GM19099 (cell line): ENCODE data around the gene MTMR6.

Experiments used
- POLR2A ChIP-seq: IDR thresholded peaks from 3 replicates; pipeline ENCODE4 v1.6.1; 2011; ENCODE audit warnings: low read depth; ENCODE audit not compliant: insufficient read length; ENCODE audit errors: extremely low read depth

Gene MTMR6

DNA sequence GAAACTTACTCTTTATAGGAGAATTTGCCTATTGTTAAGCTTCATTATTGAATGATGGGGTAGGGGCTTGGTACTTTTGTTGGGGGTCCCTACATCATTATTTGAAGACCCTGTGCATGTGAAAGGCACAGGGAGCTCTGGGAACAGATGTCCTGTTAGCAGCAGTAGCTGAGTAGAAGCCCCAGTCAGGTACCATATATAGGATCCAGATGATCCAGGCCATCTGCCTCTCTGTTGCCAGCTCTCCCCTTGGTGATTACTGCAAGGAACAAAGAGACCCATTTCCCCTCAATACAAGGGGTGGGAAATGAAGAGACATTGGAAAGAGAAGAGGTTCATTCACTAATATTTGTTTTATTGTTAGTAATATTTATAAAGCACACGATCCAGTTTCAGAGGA is 4.4 kb upstream of the MTMR6 start:
- no peak for TF ChIP-seq POLR2A

DNA sequence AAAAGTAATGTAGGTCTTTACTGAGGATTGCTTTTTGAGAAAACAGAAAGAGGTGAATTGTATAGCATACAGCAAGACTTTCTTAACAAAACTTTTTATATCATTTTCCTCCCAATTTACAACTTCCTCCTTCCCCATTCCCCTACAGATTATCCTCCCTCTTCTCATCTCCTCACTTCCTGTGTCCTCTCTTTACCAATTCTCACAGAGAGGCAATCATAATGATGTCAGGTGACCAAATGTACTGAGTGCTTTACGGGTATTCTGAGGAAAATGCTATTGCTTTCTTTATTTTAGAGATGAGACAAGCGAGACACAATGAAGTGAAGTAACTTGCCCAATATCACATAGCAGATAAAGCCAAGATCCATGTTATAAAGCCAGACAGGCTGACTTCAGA is 1.7 kb upstream of the MTMR6 start:
- TF ChIP-seq POLR2A = no peak

DNA sequence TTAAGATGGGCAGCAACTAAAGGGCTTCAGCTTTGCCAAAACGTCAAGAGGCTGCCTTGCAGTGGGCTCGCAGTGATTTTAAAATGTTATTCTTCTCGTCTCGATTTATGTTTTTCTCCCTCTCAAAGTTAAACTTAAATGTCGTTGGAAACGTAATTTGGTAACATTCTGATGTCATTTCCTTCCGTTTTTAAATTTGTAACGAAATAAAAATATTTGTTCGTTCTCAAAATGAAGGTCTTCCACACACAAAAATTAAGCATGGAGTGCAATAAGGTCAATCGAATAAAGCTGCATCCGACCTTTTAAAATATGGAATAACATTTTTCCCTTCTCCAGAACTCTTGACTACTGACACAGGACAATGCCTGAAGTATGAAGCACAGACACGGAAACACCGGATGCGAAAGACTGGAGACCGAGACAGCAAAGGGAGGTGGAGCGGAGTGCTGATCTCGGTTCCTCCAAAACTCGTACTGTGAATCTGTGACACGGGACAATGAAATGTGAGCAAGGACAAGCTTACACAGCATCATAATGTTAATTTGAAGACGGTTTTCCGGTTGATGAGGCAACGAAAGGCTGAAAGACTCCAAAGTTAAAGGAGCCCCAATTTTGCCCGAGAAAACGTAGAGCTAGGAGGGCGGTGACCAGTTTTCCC is 850 bp downstream of the MTMR6 start:
- no peak for TF ChIP-seq POLR2A

DNA sequence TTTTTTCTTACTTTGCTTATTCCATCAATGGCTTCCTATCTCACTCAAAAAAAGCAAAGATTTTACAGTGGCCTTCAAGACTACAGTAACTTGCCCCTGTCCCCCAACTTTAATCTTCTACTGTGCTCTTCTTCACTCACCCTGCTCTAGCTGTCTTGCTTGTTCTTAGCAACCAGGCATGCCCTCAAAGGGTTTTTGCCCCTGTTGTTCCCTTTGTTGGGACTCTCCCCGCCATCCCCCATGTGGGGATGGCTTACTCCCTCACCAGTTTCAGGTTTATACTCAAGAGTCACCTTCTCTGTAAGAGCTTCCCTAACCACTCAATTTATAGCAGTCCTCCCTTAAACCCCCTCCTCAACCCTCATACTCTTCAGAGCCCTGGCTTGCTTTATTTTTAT is 5.4 kb downstream of the MTMR6 start:
- no peak for TF ChIP-seq POLR2A

DNA sequence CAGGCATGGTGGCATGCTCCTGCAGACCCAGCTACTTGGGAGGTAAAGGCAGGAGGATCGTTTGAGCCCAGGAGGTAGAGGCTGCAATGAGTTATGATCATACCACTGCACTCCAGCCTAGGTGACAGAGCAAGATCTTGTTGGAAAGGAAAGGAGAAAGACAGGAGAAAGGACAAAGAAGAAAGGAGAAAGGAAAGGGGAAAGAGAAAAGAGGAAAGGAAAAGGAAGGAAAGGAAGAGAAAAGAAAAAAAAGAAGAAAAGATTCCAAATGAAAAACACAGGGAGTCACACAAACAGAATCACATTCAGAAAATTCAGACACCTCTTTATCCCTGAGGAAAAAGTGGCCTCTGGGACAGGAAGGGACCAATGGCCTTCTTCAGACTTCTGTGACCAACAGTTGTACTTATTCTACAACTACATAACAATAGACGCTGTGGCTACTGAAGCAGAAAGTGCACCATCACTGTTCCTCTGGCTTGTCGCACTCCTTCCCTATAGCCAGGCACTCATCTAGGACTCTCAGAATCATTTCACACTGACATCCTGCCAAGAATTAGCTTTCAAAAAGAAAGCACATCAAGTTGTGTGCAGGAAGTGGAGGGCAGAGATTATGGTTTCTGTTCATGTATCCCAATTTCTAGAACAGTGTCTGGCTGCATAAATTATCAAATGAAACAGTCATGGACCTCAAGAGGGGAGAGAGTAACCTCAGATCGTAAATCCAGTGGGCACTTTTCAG is 5.9 kb downstream of the MTMR6 start:
- TF ChIP-seq POLR2A = no peak

DNA sequence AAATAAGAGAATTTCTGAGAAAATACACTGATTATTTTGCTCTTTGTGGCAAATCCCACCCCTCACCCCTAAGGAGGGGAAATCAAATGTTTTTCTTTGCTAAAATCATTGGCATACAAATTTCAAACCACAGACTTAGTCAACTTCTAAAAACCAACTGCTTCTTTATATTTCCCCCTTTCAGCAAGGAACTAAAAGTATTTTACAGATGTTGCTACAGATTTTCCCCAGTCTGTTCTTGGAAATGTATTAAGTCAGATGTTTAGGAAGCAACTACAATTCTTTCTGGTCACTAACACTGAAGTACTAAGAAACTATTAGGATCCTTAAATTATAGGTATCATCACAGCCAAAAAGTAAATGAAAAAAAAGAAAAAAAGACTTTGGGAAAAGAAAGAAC is 6.9 kb downstream of the MTMR6 start:
- TF ChIP-seq POLR2A = no peak

DNA sequence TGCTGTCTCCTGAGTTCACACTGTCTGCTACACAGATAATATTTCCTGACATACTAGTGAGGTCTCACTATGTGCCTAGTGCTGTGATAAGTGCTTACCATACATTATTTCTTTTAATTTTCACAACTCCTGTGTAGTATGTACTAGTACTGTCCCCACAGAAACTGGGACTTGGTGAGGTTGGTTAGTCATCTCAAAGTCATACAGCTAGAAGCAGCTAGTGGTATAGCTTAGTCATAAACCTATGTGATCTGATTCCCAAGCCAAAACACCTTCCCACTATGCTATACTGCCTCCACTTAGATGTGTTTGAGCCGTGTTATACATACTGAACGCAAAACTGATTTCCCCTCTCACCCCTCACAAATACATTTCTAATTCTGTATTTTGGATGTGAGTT is 10.5 kb downstream of the MTMR6 start:
- TF ChIP-seq POLR2A = no peak

DNA sequence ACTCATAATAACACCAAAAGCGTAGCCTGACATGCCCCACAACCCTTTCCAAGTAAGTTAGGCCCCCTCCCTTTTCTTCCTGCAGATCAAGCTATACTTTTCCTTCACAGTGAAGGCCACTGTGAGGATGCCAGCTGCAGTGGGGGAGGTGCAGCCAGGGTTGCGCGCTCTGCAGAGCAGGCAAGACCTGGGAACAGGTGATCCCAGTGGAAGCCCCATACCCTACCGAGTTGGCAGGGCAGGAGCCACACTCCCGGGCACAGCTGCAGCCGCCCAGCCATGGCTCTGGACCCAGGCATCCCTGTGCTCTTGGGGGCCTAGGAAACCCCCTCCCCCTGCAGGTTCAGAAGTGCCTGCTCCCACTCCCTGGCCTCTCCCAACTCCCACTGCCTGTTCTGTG is 18.7 kb downstream of the MTMR6 start:
- no peak for TF ChIP-seq POLR2A

DNA sequence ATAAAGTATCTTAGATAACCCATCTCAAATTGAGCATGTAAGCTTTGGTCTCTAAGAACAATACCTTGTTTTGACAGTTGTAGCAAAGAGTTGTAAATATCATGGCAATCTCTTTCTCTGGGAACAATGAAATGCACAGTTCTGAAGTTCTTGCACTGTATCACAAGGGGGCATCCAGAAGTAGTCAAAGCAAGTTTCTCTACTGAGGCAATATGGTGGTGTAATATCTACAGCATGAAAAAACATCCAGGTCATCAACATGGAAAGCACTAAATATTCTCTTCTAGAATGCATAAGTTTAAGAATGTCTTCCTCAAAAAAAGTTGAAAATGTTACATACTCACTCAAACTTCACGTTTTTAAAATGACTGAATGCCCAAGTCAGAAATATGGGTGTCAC is 19.6 kb downstream of the MTMR6 start:
- TF ChIP-seq POLR2A = no peak

DNA sequence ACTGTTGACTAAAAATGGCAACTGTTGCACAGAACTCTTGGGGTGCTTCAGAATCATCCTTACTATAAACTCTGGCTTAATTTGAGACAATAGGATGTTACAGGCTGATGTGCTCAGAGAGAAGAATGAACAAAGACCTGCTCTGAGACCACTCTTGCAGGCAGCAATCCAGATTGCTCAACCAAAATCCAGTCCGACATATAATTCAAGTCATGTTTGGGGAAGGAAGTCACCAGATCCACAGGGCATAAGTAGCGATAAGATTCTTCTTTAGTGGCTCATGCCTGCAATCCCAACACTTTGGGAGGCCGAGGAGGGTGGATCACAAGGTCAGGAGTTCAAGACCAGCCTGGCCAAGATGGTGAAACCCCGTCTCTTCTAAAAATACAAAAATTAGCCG is 20.6 kb downstream of the MTMR6 start:
- TF ChIP-seq POLR2A = no peak

DNA sequence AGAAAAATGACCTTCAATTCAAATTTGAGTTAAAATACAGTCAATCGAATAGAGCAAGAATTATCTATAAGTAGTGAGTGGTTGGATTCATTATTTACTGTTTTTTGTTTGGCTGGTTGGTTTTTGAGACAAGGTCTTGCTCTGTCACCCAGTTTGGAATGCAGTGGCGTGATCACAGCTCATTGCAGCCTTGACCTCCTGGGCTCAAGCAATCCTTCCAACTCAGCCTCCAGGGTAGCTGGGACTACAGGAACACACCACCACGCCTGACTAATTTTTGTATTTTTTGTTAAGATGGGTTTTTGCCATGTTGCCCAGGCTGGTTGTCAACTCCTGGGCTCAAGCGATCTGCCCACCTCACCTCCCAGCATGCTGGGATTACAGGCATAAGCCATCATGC is 25.0 kb downstream of the MTMR6 start:
- no peak for TF ChIP-seq POLR2A

DNA sequence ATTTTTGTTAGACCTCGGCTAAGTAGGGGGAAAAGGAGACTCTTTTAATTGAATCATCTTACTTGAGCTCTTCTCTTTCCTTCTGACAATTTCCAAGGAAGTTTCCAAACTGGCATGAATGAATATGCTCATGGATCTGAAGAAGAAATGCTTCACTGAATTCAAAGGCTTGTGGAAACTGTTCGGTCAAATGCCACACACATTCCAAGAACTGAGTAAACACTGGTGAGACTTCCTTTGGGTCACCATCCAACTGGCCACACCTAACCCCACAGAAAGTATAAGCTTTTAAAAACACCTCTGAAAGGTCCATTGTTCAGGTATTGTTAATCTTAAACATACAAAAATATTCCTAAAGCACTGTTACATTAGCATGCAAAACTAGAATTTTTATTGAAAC is 33.6 kb downstream of the MTMR6 start:
- no peak for TF ChIP-seq POLR2A

DNA sequence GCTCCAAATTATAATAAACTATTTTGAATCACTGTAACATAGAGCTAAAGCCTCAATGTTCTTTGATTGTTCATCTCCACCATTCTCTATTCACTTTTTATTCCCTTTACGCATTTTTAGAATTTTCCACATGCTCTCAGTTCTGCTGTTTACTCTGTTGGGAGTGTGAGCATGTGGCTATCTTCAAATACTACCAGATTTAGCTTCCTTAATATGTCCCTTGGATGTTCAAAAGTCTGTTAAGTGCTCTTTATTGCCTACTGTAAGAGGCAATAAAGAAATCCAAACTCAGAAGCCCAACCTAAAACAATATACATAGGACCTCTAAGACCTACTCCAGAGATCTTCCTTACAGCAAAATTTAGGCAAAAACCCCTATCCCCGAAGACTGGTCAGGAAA is 34.5 kb downstream of the MTMR6 start:
- TF ChIP-seq POLR2A = no peak

DNA sequence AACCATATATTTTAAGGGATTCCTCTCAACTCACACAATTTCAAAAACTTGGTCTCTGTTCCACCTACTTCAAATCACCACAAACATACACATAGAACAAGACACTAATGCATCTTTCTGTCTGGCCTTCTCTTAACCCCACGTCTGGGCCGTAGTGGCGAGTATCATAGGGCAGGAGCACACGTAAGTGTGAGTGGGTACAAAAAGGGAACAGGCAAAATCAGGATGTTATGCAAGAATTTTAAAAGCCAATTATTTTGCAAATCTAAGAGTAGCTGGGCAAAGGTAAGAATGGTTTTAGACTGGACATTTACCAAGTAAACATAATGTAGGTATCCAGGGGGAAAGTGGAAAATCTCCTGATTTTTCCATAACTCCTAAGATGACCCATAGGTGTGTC is 35.1 kb downstream of the MTMR6 start:
- TF ChIP-seq POLR2A = no peak

DNA sequence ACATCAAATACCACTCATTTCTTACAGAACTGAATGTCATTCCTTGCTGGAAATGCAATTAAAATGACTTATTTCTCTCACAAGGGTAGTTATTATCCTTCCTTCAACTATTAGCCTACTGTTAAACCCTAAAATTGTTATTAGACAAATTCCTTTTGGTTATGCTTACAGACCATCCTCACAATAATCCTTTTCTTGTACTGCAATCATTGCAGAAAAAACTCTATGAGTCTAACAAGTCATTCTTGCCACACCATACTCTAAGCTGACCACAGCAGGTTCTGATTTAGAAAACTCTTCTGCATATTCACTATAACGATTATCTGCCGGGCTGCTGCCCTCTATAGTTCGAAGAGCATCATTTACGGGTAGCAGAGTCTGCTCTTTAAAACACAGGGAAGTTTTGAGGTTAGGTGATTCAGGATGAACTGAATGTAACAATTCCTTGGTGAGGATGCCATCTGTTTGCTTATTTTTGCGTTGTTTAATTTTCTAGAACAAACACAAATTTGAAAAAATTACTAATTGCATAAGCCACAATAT is 38.2 kb downstream of the MTMR6 start:
- no peak for TF ChIP-seq POLR2A

DNA sequence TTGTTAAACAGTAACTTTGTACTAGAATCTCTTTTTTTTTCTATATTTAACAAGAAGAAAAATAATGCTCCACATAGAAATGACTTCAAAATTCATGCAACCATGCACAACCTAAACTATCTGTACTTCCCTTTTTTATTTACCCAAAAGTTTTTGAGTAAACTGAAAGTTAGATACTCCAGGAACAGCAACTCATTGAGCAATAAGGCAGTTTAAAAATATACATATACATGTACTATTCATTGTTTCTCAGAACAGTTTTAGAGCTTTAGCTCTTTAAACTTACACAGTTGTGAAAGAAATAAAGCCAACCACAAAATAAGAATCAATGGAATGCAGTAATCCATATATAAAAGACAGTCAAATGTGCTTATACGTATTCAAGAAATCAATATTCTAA is 39.2 kb downstream of the MTMR6 start:
- no peak for TF ChIP-seq POLR2A
